Activated T-cell treated with anti-CD3 and anti-CD28 coated beads, Interleukin-2, amount 50 U/mL, for 4 hours (primary cell): ENCODE results near the gene FBXL13. TPM values are rescaled to one million over a fixed set of nuclear protein-coding genes. Genes with fewer than 3 reads are reported as not detected.

Experiments used
- ATAC-seq, 2 donors: fragments of 200-7000 bp; cut with Tn5 transposase; one replicate each; pipeline ENCODE4 v1.10.0; 2021
- DNase-seq: peaks from one replicate; pipeline ENCODE4 v3.0.0-alpha.2; 2020
- H3K27me3 Mint-ChIP-seq: one replicate; pipeline ENCODE4 v1.8.0; 2021; ENCODE audit warnings: low read depth, mixed read lengths
- H3K36me3 Mint-ChIP-seq: one replicate; pipeline ENCODE4 v1.8.0; 2022; ENCODE audit warnings: mixed read lengths; ENCODE audit not compliant: insufficient read depth
- H3K4me1 Mint-ChIP-seq: one replicate; pipeline ENCODE4 v1.8.0; 2021; ENCODE audit warnings: low read depth, mixed read lengths
- H3K4me3 Mint-ChIP-seq: one replicate; pipeline ENCODE4 v1.8.0; 2021; ENCODE audit warnings: mild to moderate bottlenecking, moderate library complexity, mixed read lengths
- H3K9me3 Mint-ChIP-seq: one replicate; pipeline ENCODE4 v1.8.0; 2021; ENCODE audit warnings: mixed read lengths
- total RNA-seq, 3 donors: library from RNA; stranded (reverse); gene quantifications; one replicate each; pipeline ENCODE4 v1.2.1, GENCODE V29; 2021

FBXL13 gene
- total RNA-seq, 3 donors from 2014 or later: 0.84 to 1.1 (median 0.96) TPM

GRCh38 chr7:102833343-102833742 lies 241.3 kb downstream of the FBXL13 start:
- Mint-ChIP-seq H3K9me3 (no peaks in the 10 kb centered on the region), H3K4me3 (no peak overlapping the region), H3K36me3 (peaks cover 22% of the 10 kb centered on the region), H3K4me1 (peaks cover 6% of the 10 kb centered on the region), H3K27me3 (no peaks in the 10 kb centered on the region)
- no peak for DNase-seq
- no peak for ATAC-seq

DNA sequence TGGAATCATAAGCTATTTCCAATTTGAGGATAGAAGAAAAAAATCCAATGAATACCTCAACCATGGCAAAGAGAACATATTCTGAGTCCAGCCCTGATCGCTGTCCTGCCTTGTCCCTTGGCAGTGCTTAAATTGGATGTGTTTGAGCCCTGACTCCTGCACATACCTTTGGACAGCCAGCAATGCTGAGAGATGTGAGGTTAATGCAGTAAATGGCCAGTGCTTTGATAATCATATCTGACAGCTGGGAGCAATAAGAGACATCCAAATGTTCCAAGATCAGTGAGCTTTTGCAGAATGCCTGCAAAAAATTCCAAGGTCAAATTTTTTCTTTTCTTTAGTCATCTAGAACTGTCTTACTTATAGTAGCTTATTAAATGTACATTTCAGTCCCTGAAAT lies 241.9 kb downstream of the FBXL13 start:
- ATAC-seq: no peak
- Mint-ChIP-seq H3K4me1 (peaks cover 6% of the 10 kb centered on the region), H3K9me3 (no peaks in the 10 kb centered on the region), H3K36me3 (peaks cover 26% of the 10 kb centered on the region), H3K4me3 (no peak overlapping the region), H3K27me3 (no peaks in the 10 kb centered on the region)
- no peak for DNase-seq

DNA sequence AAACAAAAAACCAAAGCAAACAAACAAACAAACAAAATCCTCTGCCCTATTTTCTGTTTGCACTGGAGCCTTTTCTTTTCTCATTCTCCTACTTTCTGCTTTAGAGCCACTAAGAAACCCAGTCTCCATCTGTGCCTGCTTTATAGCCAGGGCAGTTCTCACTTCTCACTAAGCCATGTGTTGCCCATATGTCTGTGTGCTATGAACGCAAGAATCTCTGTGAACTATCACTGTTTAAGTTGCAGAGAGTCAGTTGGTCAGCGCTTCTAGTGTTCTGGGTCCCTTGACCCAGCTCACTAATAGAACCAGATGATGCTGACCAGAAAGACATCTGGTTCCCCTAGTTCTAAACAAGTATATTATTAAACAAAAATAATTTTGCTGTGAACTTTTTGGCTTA lies 244.4 kb downstream of the FBXL13 start:
- ATAC-seq (no peak), DNase-seq (no peak)
- peaks cover 5% of the 10 kb centered on the region for H3K4me1 Mint-ChIP-seq
- H3K9me3 Mint-ChIP-seq: no peaks in the 10 kb centered on the region
- peaks cover 30% of the 10 kb centered on the region for H3K36me3 Mint-ChIP-seq
- H3K27me3 Mint-ChIP-seq: no peaks in the 10 kb centered on the region
- no peak overlapping the region for H3K4me3 Mint-ChIP-seq

DNA sequence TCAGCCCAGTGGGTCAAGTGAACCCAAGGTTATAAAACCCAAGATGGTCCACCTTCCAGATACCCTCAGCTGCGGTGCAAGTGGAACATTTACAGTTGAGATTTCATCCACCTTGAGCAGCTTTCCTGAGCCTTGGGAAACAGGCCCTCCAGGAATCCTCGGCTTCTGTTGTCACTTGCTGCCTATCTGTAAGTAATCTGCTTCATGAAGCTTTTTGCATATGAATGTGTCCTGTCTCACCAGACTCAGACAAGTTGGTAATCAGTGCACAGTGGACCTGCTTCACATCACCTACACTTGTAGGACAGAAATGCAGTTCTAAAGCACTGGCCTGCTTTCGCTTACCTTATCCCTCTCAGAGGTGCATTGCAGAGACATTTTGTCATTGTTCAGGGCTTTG lies 245.5 kb downstream of the FBXL13 start:
- no peaks in the 10 kb centered on the region for H3K9me3 Mint-ChIP-seq
- no peaks in the 10 kb centered on the region for H3K27me3 Mint-ChIP-seq
- DNase-seq (no peak), ATAC-seq (no peak)
- peaks cover 28% of the 10 kb centered on the region for H3K36me3 Mint-ChIP-seq
- no peak overlapping the region for H3K4me3 Mint-ChIP-seq
- no peaks in the 10 kb centered on the region for H3K4me1 Mint-ChIP-seq

GRCh38 chr7:102828286-102828685 lies 246.3 kb downstream of the FBXL13 start:
- no peaks in the 10 kb centered on the region for H3K9me3 Mint-ChIP-seq
- ATAC-seq (no peak), DNase-seq (no peak)
- H3K4me3 Mint-ChIP-seq: no peak overlapping the region
- peaks cover 28% of the 10 kb centered on the region for H3K36me3 Mint-ChIP-seq
- H3K27me3 Mint-ChIP-seq: no peaks in the 10 kb centered on the region
- H3K4me1 Mint-ChIP-seq: no peaks in the 10 kb centered on the region

- no peak for DNase-seq
- ATAC-seq: no peak
- H3K9me3 Mint-ChIP-seq: no peaks in the 10 kb centered on the region
- H3K4me3 Mint-ChIP-seq: no peak overlapping the region
- no peaks in the 10 kb centered on the region for H3K27me3 Mint-ChIP-seq
- no peaks in the 10 kb centered on the region for H3K4me1 Mint-ChIP-seq
- peaks cover 25% of the 10 kb centered on the region for H3K36me3 Mint-ChIP-seq
Measured at GRCh38 chr7:102823390-102824119, 251.0 kb downstream of the FBXL13 start.

DNA sequence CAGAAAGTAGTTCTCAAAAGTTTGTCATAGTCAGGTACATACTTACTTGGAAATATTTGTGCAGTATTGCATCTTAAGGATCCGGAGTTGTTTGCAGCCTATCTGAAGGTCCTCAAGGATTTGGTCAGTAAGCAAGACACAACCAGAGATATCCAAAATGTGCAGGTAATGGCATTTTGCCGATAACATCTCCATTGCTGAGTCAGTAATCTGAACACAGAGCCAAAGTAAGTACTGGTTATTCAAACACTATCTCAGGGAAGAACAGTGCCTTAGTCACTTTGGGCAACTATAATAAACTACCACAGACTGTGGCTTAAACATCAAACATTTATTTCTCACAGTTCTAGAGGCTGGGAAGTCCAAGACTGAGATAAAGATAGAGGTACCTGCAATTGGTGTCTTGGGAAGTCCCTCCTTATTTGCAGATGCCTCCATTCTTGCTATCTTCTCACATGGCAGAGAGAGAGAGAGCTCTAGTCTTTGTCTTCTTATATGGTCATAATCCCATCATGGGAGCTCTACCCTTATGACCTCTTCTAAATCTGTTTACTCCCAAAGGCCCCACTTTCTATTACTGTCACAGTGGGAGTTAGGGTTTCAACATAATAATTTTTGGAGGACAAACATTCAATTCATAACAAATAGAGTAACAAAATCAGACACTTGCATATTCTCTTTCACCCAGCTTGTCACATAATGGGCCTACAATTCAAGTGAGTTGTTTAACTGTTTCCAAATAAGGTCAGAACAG lies 252.4 kb downstream of the FBXL13 start:
- Mint-ChIP-seq H3K36me3 (peaks cover 19% of the 10 kb centered on the region), H3K9me3 (no peaks in the 10 kb centered on the region), H3K27me3 (no peaks in the 10 kb centered on the region), H3K4me1 (no peaks in the 10 kb centered on the region), H3K4me3 (no peak overlapping the region)
- ATAC-seq (no peak), DNase-seq (no peak)

DNA sequence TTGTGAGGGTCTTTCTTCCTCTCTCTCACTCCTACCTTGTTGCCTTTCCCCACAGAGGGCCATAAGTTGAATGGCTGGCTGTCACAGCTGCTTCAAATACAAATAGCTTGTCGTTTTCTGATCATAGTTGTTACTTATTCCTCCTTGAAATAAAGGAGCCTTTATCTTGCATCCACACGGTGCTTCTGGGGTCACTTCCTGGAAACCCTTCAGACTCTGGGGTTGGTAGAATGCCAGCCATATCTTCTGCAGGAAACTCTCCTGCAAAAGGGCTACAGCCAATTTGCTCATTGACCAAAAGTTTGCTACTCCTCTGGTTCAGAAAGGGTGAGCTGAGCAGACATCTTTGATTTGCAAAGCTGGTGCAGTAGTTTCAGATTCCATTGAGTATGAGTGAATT lies 255.4 kb downstream of the FBXL13 start:
- ATAC-seq (no peak), DNase-seq (no peak)
- H3K4me1 Mint-ChIP-seq: peaks cover 2% of the 10 kb centered on the region
- no peaks in the 10 kb centered on the region for H3K9me3 Mint-ChIP-seq
- H3K4me3 Mint-ChIP-seq: no peak overlapping the region
- no peaks in the 10 kb centered on the region for H3K27me3 Mint-ChIP-seq
- H3K36me3 Mint-ChIP-seq: peaks cover 23% of the 10 kb centered on the region

DNA sequence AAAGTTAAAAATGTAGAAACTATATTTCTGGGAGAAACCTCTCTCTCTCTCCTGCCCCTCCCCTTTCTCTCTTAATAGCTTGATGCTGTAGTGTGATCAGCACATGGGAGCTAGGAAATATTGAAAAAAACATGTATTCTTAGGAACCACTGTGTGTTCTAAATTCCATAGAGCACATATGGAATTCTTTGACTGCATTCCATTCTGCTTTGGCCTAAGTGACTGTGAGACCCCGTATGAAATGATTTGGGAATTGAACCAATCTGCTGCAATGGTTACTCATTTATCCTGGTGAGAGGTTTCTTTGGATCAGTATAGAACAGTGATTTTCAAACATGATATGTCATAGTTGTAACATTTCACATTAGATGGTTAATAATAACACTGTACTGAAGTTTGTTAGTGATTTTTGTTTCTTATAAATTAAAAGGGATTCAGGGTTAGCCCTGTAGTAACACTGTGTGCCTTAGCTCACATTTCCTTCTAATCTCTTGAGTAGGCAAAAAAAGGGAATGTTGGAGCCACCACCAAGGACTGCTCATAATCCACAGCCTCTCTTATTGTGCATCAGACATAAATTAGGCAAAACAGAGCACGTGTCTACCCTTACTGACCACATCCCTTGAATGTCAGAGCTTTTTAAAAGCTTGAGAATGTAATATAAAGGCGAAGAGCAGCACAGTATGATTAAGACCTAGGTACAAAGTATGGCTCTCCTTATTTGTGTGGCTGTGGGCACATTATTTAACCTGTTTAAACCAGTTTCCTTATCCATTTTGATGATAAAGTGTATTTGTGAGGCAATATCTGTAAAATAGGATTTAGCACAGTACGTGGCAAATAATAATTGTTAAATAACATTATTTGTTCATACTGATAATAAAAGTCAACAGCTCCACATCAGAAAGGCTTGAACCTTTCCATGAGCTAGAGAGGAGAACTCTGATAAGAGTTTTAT lies 256.7 kb downstream of the FBXL13 start:
- ATAC-seq: no peak
- no peak for DNase-seq
- Mint-ChIP-seq H3K4me3 (no peak overlapping the region), H3K27me3 (no peaks in the 10 kb centered on the region), H3K36me3 (peaks cover 20% of the 10 kb centered on the region), H3K4me1 (peaks cover 2% of the 10 kb centered on the region), H3K9me3 (no peaks in the 10 kb centered on the region)

DNA sequence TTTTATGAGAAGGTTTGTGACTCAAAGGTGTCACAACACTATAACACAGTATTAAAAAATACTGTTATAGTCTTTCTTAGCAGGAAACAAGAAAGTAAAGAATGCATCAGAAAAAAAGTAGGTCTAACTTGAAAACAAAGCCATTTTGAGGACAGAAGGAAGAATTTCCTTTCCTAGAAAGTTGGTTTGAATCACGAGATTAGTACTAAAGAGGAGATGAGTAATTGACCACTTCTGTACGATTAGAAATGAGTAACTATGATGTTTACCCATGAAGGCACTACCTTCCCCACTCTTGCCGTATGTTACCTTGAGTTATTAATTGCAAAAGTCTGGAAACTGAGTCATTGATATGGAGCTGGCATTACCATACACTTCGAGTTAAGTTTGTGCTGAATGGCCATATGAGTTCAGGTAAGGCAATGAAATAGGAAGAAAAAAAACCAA lies 260.5 kb downstream of the FBXL13 start:
- Mint-ChIP-seq H3K27me3 (no peaks in the 10 kb centered on the region), H3K4me1 (peaks cover 2% of the 10 kb centered on the region), H3K9me3 (no peaks in the 10 kb centered on the region), H3K4me3 (no peak overlapping the region), H3K36me3 (peaks cover 20% of the 10 kb centered on the region)
- DNase-seq (no peak), ATAC-seq (peak; percentile 80 to 88)

- Mint-ChIP-seq H3K9me3 (no peaks in the 10 kb centered on the region), H3K4me1 (peaks cover 2% of the 10 kb centered on the region), H3K36me3 (peaks cover 18% of the 10 kb centered on the region), H3K27me3 (no peaks in the 10 kb centered on the region), H3K4me3 (no peak overlapping the region)
- ATAC-seq (peak in 1 of 2 donors; percentile 30), DNase-seq (no peak)
Measured at GRCh38 chr7:102813191-102814024, 261.2 kb downstream of the FBXL13 start.

GRCh38 chr7:102811942-102812678 lies 262.5 kb downstream of the FBXL13 start:
- DNase-seq (no peak), ATAC-seq (no peak)
- Mint-ChIP-seq H3K4me1 (peaks cover 2% of the 10 kb centered on the region), H3K27me3 (no peaks in the 10 kb centered on the region), H3K36me3 (peaks cover 17% of the 10 kb centered on the region), H3K9me3 (no peaks in the 10 kb centered on the region), H3K4me3 (no peak overlapping the region)

- ATAC-seq (no peak), DNase-seq (no peak)
- Mint-ChIP-seq H3K27me3 (no peaks in the 10 kb centered on the region), H3K36me3 (peaks cover 13% of the 10 kb centered on the region), H3K4me1 (peaks cover 2% of the 10 kb centered on the region), H3K9me3 (no peaks in the 10 kb centered on the region), H3K4me3 (no peak overlapping the region)
Measured at GRCh38 chr7:102810916-102811315, 263.7 kb downstream of the FBXL13 start.
